Measurements from ENCODE around the gene ORMDL2.

The ORMDL2 gene, protein sequence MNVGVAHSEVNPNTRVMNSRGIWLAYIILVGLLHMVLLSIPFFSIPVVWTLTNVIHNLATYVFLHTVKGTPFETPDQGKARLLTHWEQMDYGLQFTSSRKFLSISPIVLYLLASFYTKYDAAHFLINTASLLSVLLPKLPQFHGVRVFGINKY

DNA sequence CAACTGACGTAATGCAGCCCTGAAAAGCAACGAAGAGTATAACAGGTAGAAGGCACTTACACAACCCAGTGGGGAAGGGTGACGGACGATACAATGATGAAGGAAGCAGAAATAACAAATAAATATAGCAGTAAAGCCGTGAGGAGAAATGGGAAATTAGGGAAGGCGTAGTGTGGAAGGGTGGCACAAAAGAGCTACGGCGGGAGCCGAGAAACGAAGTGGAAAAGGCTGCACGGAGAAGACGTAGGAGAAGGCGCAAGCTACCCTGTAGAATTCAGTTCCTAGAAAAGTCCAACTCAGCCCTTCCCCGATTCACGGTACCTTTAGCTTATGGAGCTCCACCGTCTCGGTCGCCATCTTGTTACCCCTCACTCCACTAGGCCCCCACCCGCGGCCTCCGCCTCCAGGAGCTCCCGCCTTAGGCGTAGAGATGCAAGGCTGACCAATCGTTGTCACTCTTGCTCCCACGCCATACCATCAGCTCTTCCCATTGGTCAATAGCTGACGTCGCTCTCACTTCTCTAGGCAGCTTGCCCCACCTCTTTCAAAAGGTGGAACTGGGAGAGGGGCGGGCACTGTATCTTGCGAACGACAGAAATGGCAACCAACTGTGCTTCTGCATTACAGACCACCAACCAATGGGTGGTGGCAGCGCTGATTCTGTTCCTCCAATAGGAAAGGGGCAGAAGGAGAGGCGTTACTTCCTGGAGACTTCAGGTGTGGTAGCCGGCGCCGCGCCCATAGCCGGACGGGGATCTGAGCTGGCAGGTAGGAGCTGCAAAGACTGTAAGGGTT, at the start of gene ORMDL2, which contains the start of gene SARNP:
Gene ORMDL2, plus strand, starts transcription at position 697 of the 795 bp plus-strand sequence. CDS start 959 bp downstream, outside the sequence.
Gene SARNP, minus strand, starts transcription at position 380 of the 795 bp plus-strand sequence. Its CDS starts 23 bp downstream, at position 357.
- DNase-seq, result peak; percentile 100

DNA sequence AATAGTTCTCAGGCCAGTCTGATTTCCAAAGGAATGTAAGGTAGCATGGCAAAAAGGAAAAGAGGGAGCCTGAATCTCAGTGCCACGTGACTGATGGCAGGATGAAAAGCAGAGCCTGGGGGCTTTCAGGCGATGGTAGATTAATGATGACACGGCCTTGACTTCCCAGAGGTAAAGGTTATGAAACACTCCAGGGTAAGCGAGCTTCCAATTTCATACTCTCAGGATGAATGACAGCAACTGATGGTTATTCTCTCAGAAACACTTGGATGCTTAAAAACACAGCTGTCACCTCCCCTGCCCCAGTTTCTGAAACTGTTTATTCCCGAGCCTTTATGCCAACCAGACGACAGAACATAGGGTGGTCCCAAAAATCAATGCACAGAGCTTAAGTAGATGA, 46.1 kb upstream of the ORMDL2 start:
- DNase-seq, result no peak

DNA sequence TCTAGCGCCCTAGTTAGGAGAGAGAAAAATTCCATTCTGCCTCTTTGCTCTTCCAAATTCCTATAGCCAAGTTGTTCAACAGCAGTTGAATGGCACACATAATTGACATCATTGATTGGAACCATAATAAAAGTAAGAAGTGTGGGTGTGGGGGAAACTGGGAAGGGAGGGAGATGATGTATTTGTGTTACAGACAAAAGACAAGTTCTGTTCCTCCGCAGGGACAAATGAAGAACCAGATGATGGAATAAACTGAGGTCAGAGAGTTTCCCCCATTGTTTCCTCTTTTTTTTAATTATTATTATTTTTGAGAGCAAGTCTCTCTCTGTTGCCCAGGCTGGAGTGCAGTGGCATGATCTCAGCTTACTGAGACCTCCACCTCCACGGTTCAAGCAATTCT, 40.0 kb upstream of the ORMDL2 start:
- no peak for DNase-seq

DNA sequence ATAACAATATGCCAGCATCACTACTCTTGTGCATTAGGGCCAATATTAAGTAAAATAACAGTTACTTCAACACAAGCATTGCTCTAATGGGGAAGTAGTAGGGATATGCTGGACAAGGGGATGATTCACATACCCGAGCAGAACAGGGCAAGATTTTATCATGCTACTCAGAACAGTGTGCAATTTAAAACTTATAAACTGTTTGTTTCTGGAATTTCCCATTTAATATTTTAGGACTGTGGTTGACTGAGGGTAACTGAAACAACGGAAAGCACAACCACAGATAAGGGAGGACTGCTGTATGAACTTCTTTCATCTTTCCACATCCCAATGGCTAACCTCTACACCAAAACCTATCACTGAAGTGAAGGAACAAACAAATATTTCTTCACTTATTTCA, 37.2 kb upstream of the ORMDL2 start:
- DNase-seq, result no peak

DNA sequence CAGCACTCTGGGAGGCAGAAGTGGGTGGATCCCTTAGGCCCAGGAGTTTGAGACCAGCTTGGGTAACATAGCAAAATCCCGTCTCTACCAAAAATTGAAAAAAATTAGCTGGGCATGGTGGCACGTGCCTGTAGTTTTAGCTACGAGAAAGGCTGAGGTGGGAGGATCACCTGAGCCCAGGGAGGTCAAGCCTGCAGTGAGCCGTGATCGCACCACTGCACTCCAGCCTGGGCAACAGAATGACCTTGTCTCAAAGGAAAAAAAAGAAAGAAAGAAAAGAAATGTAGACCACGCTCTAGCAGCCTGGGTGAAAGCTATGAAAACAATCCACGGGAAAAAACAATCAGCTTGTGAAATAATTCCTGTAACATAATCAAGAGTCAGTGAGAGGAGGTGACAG, 29.3 kb upstream of the ORMDL2 start:
- DNase-seq, result no peak

DNA sequence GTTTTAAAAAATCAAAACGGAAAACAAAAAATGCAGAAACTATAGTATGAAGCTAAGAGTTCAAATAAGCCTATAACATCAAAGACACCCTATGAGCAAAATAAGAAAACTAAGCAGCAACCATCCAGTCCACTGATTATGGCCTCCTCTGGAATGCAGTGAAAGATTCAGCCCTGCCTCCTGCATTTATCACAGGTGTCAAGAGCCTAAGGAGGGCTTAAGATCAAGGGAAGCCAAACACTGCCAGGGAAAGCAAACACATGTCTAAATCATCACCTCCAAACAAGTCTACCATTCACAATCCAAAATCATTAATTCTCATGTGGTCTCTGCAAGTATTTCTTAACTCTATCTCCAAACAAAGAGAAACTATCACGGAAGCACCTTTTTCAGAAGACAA, 28.7 kb upstream of the ORMDL2 start:
- no peak for DNase-seq

DNA sequence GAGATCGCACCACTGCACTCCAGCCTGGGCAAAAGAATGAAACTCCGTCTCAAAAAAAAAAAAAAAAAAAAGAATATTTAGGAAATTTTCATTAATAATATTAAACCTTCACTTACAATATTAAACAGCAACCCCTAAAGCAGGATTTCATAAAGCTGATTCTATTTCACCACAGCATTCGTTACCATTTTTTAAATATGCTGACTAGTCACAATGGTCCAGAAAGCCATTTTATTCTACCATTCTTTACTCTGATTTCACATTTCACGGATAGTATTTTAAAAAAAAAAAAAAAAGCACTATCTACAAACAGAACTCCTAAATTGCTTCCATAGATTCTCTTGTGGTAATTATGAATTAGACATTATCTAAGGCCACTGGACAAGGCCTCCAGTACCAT, 27.9 kb upstream of the ORMDL2 start:
- no peak for DNase-seq

DNA sequence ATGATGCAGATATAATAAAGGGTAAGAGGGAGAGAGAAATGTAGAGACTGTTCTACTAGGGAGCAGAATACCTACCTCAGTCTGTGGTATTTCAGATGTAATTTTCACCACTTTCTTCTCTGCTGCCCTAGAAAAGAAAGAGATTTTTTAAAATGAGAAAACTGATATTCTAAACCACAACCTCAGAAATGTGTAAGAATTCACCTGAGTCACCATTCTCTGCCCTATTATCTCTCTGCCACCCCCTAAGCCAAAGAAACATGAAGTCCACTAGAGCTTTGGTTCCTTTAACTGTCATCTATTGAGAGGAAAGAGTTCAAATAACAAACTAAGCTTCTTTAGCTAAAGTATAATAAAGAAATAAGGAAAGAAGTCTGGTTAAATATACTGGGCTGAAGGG, 21.9 kb upstream of the ORMDL2 start:
- DNase-seq, result no peak

DNA sequence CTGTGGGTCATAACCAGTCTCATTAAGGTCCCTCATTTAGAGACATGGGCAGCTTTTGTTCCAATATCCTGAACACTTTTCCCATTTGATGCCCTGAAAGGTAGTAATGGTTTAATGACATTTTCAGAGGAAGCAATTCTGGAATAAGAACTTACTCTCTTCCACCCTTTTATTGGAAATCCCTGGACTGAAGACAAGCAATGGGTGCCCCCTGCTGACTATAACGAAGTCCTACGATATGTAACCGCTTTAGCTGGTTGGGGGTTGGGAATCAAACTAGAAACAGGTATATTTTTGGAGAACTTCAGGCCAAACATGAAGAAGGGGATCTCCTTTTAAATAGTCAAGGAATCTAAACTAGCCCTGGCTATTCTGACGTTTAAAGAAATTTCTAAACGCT, 20.8 kb upstream of the ORMDL2 start:
- DNase-seq, result no peak

DNA sequence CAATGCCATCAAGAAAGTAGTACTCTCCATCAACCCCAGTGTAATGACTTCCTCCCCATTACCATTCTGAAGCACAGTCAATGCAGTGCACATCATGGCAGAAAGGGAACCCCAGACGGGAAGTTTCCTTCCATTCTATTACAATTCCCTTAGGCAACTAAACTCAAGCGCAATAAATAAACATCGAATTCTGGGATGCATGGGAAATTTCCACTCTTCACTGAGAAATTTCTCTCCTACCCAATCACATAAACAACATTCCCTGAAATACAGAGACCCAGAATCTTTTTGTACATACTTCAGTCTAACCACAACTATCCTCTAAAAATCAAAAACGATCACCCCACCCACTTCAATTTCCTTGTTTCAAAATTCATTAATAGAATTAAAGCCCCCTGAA, 20.3 kb upstream of the ORMDL2 start:
- DNase-seq, result no peak

DNA sequence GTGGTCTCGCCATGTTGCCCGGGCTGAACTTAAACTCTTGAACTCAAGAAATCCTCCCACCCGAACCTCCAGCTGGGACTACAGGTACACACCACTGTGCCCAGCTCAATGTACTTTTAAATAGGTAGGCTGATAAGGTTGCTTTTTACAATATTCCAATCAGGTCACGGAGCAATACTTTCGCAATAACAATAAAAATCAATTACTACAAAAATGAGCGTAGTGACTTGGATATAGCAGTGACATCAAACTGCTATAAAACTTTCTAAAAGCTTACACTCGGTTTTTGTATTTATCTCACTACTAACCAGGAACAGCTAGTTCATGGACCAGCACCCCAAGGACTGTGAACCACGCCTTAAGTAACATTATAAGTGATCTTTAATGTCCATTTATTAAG, 10.9 kb upstream of the ORMDL2 start:
- DNase-seq, result no peak

DNA sequence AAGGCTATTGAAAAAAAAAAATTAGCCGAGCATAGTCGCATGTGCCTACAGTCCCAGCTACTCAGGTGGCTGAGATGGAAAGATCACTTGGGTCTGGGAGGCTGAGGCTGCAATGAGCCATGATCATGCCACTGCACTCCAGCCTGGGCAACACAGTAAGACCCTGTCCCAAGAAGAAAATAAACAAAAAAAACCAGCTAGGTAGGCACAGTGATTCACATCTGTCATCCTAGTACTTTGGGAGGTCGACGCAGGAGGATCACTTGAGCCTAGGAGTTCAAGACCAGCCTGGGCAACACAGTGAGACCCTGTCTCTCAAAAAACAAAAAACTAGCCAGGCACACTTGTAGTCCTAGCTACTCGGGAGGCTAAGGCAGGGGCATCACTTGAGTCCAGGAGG, 8.6 kb upstream of the ORMDL2 start:
- DNase-seq, result no peak

DNA sequence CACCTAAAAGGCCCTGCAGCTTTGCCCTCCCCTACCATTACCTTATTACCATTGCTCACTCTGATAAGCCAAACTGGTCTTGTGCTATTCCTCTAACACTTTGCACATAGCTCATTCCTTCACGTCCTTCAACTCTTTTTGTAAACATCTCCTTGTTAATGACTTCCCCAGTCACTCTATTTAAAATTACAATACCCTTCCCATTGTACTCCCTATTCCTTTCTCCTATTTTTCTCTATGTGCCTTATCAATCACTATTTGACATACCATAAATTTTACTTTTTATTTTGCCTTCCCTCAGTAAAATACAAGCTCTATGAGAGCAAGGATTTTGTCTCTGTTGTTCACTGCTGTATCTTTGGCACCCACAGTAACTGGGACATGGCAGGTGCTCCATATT, 5.8 kb upstream of the ORMDL2 start:
- no peak for DNase-seq

DNA sequence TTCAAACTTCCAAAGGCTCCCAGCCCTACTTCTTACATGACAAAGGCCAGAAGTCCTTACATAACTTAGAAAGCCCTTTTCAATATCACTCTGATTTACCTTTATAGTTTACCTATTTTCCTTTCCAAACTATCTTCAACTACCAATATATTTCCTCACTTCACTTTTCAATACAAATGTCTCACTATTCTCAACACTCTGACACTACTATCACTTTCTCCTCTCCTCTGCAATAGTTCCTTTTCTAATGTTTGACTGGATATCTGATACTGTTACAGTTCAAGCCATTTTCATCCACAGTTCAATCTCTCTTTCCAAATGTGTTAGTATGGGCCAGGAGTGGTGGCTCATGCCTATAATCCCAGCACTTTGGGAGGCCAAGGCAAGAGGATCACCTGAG, 3.6 kb upstream of the ORMDL2 start:
- DNase-seq, result no peak

DNA sequence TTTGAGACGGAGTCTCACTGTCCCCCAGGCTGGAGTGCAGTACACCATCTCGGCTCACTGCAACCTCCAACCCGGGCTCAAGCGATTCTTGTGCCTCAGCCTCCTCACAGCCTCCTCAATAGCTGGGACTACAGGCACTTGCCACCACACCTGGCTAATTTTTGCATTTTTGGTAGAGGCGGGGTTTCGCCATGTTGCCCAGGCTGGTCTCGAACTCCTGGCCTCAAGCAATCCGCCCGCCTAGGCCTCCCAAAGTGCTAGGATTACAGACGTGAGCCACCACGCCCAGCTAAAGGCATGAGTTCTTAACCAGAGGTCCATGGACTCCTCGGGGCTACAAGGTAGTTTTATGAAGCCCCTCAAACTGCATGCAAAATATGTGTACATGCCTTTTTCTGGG, 2.4 kb upstream of the ORMDL2 start:
- DNase-seq, result no peak

DNA sequence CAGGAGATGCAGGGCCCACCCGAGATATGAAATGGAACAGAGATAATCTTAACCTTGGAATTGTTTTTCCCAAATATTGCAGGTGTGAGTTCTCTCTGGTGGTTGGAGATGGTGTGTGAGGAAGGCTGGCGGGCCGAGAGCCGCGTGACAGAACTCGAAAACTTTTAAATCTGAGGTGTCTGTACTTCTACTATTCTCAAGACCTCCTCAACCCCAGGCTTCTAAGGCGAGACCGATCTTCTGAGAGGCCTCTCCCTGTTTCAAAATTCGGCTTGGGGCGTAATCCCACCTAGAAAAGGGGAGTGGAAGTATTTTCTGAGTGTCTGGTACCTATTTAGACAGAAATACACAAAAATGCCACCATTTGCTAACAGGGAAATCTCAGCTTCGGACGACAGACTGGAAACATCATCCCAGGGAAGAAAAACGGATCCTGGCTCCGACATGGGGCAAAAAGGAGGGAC, 928 bp upstream of the ORMDL2 start:
- no peak for DNase-seq

DNA sequence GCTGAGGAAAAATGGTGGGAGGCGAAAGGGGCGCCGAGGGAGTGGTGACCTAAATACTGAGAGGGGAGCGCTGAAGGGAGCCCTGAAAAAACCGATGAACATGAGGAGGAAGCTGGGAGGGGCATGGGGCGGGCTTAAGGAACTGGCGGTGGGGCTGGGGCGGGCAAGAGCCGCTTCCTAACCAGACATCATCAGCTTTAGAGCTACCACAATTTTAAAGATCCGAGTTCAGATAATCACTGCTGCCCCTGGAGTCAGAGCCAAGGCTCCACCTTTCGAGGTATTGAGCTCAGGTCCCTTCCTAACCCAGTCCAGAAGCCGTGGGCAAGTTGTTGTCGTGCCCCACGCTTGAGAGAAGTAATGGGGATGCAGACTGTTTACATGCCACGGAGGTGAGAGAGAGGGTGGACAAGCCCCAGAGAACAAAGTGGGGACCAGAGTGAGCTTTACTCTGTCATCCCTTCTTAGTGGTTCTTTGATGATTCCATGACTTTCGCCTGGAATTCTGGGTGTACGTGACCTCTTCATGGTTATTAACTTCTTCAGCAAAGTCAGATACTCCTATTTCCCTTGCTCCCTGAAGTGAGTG, 393 bp downstream of the ORMDL2 start:
- no peak for DNase-seq

DNA sequence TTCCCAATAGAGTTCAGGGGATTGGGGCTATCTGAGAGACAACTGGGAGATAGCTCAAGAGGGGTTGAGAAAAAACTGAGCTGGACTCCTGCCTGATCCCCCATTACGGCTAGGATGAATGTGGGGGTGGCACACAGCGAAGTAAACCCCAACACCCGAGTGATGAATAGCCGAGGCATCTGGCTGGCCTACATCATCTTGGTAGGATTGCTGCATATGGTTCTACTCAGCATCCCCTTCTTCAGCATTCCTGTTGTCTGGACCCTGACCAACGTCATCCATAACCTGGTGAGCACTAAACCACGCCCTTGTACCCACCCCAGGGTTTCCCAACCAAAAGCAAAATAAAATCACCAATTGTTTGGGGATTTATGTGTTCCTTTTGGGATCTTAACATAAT, 1.0 kb downstream of the ORMDL2 start:
- no peak for DNase-seq

DNA sequence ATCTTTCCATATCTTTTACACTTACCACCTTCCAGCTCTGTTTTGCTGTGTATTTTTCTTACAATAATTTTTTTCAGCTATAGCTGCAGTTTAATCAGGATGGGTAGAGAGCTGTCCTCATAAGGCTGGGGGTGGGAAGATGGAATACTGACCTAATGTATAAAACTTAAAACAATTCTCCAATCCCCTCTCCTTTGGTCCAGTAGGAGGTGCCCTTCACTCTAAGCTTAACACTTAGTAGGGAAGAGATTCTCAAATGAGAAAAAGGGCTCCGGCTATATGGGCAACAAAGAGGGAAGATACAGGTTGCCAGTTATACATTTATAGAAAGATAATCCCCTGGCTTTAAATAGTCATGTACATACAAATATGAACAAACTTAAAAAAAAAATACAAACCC, 2.8 kb downstream of the ORMDL2 start:
- DNase-seq, result no peak

DNA sequence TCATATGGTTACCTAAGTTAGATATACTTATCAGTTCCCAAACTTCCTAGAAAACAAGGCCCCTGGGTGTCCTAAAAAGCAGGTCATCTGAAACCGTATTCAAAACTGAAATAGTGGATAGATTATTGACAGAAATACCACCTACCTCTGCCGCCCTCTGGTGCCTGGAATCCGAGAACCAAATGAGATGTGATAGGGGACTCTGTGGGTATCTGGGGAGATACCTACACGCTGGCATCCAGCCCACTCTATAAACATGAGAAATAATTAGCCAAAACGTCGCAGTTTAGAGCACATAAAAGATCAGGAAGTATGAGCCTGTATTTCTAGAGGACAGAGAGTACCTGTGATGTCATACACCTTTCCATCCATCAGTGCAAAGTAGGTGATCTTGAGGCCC, 4.4 kb downstream of the ORMDL2 start:
- DNase-seq, result no peak

DNA sequence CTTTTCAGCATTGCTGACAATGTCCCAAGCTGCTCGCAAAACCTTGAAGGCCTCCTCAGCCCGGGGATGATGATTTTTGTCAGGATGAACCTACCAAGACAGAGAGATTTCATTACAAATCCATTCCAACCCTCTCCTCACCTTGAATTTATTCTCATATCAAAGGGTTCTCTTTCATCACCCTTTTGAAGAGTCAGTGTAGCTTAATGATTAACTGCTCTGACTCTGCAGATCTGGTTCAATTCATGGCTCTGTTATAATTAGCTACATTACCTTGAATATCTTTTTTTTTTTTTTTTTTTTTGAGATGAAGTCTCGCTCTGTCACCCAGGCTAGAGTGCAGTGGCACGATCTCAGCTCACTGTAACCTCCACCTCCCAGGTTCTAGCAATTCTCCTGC, 5.6 kb downstream of the ORMDL2 start:
- no peak for DNase-seq

DNA sequence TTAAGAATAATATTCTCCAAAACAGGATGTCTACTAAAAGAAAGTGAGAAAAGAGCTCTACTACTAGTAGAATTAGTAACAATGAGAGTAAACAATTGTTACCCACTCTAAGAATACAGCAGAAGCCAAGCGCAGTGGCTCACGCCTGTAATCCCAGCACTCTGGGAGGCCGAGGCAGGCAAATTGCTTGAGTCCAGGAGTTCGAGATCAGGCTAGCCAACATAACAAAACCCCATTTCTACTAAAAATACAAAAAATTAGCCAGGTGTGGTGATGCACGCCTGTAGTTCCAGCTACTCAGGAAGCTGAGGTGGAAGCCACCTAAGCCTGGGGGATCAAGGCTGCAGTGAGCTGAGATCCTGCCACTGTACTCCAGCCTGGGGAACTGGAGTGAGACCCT, 6.9 kb downstream of the ORMDL2 start:
- DNase-seq, result no peak

DNA sequence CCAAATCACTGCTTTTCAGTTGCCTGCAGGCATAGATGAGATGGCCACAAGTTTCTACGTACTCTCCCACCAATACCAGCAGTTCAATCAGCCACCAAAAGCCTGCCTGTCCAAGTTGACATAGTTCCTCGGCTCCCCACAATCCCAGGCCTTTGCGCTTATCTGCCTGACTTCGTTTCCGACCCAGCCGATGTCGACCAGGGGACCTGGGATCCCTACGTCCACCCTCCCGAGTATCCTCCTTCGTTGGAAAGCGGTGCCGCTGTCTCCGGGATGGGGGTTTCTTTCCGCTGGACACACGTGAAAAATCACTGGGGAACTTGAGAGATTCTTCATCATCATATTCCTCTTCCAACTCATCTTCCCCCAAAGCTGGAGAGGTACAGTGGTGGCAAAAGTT, 10.0 kb downstream of the ORMDL2 start:
- no peak for DNase-seq

DNA sequence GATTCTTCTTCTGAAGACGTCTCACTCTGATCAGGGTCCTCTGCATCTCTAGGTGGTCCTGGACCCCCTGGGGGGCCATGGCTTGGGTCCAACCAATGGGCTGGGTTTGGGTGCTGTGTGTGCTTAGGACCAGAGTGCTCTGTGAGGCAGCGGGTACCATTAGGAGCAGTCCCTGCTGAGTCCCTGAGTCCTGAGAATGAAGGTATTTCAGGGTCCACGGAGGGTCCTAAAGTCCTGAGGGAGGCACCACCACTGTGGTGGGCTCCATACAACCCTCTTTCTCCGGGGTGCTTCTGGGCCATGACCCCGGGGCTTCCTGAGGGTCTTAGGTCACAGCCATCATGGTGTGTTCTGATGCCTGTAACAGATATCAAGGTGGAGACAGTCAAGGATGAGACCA, 10.5 kb downstream of the ORMDL2 start:
- DNase-seq, result no peak

All from cerebellar nuclear complex (tissue), 1 donor.